Colonic mucosa (tissue), 4 donors: Measurements from ENCODE around the gene NDEL1. TPM values are rescaled to one million over a fixed set of nuclear protein-coding genes. Genes with fewer than 3 reads are reported as not detected.
"Not testable (repeated sequence)": the region's sequence is repeated elsewhere in the genome, so short reads cannot be mapped to it uniquely, and the experiment has no call there.

ENCODE experiments used
- DNase-seq: peaks from one replicate; pipeline ENCODE4 v3.0.0-alpha.2; 2020
- H3K27ac ChIP-seq: fragments of 200-600 bp; one replicate; pipeline ENCODE4 v1.8.0; 2021
- H3K27me3 ChIP-seq: fragments of 200-600 bp; one replicate; pipeline ENCODE4 v1.8.0; 2021
- H3K36me3 ChIP-seq: fragments of 200-600 bp; one replicate; pipeline ENCODE4 v1.8.0; 2021
- H3K4me1 ChIP-seq: fragments of 200-600 bp; one replicate; pipeline ENCODE4 v1.8.0; 2021; ENCODE audit warnings: mild to moderate bottlenecking
- H3K4me3 ChIP-seq: fragments of 200-600 bp; one replicate; pipeline ENCODE4 v1.8.0; 2021
- H3K9ac ChIP-seq, 2 donors: one replicate each; pipeline ENCODE4 v1.7.0; 2013; ENCODE audit warnings: control low read depth in 2 of 2, low read depth in 2 of 2, low read length in 2 of 2
- H3K9me3 ChIP-seq: fragments of 200-600 bp; one replicate; pipeline ENCODE4 v1.8.0; 2021
- intact Hi-C: fragments of 100-400 bp; cut with DNase I; formaldehyde crosslinking; loops from one replicate; pipeline ENCODE4 v1.14.1; 2022
- total RNA-seq, 2 donors: library from RNA; stranded (reverse); fragmentation: NEBNext Ultra II Directional in 1 of 2; extraction: Animal tissue kit (Norgen Biotek cat#: 25700) in 1 of 2; gene quantifications; one replicate each; pipeline ENCODE4 v1.2.1, GENCODE V29; 2021
- TF ChIP-seq, protein P1 (sequence below): fragments of 200-600 bp; IDR thresholded peaks from one replicate; pipeline ENCODE4 v1.8.0; 2022; ENCODE audit warnings: antibody characterized with exemption, mild to moderate bottlenecking
- donor health status: healthy.
- donor health status: DM: no; HTN: no; CAD: no.
- donor health status: DM: no; HTN: no; CAD: no.

Gene NDEL1
- total RNA-seq, 2 donors from 2014 or later: 47.1 TPM

- Histone ChIP-seq H3K4me1 (no peaks in the 10 kb centered on the region), H3K4me3 (no peak overlapping the region), H3K9me3 (no peaks in the 10 kb centered on the region), H3K27me3 (no peaks in the 10 kb centered on the region), H3K9ac (no peak overlapping the region), H3K36me3 (no peaks in the 10 kb centered on the region), H3K27ac (no peak overlapping the region)
- intact Hi-C loops: no loop called here
- TF ChIP-seq, protein P1, sequence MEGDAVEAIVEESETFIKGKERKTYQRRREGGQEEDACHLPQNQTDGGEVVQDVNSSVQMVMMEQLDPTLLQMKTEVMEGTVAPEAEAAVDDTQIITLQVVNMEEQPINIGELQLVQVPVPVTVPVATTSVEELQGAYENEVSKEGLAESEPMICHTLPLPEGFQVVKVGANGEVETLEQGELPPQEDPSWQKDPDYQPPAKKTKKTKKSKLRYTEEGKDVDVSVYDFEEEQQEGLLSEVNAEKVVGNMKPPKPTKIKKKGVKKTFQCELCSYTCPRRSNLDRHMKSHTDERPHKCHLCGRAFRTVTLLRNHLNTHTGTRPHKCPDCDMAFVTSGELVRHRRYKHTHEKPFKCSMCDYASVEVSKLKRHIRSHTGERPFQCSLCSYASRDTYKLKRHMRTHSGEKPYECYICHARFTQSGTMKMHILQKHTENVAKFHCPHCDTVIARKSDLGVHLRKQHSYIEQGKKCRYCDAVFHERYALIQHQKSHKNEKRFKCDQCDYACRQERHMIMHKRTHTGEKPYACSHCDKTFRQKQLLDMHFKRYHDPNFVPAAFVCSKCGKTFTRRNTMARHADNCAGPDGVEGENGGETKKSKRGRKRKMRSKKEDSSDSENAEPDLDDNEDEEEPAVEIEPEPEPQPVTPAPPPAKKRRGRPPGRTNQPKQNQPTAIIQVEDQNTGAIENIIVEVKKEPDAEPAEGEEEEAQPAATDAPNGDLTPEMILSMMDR: no peak
- DNase-seq: no peak
Measured at GRCh38 chr17:8392674-8393469, 42.8 kb upstream of the NDEL1 start.

GRCh38 chr17:8393470-8394231 lies 42.0 kb upstream of the NDEL1 start:
- Histone ChIP-seq H3K4me3 (no peak overlapping the region), H3K36me3 (no peaks in the 10 kb centered on the region), H3K9ac (no peak overlapping the region), H3K9me3 (no peaks in the 10 kb centered on the region), H3K4me1 (no peaks in the 10 kb centered on the region), H3K27me3 (no peaks in the 10 kb centered on the region), H3K27ac (no peak overlapping the region)
- intact Hi-C loops: no loop called here
- TF ChIP-seq, protein P1: no peak
- DNase-seq: peak; percentile 41

DNA sequence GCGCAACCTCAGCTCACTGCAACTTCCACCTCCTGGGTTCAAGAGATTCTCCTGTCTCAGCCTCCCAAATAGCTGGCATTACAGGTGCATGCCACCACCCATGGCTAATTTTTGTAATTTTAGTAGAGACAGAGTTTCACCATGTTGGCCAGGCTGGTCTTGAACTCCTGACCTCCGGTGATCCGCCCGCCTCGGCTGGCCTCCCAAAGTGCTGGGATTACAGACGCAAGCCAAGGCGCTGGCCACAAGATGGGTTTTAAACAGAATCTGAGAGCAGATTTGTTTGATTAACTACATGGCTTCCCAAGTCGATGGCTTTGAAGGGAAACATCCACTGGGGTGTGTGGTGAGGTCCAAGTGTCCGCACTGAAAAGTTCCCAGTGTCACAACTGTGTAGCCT lies 41.2 kb upstream of the NDEL1 start:
- H3K9me3 ChIP-seq, H3K4me1 ChIP-seq, H3K4me3 ChIP-seq, intact Hi-C loops, H3K27ac ChIP-seq, DNase-seq, H3K36me3 ChIP-seq, H3K9ac ChIP-seq, H3K27me3 ChIP-seq: not testable (repeated sequence)

GRCh38 chr17:8397636-8398035 lies 38.0 kb upstream of the NDEL1 start, which contains the start of gene RNF222:
Gene RNF222, minus strand, starts transcription at chr17:8397827. Its CDS starts 4,366 bp downstream, at chr17:8393461.
- no peak within 1 kb of the TSS for H3K27ac ChIP-seq
- no peaks in the 10 kb centered on the region for H3K36me3 ChIP-seq
- DNase-seq: no peak
- intact Hi-C loops: no loop called here
- H3K4me1 ChIP-seq: no peaks in the 10 kb centered on the region
- TF ChIP-seq, protein P1: no peak
- H3K27me3 ChIP-seq: no peaks in the 10 kb centered on the region
- H3K4me3 ChIP-seq: no peak within 1 kb of the TSS
- H3K9ac ChIP-seq: no peak within 1 kb of the TSS
- H3K9me3 ChIP-seq: no peaks in the 10 kb centered on the region

GRCh38 chr17:8398980-8399379 lies 36.7 kb upstream of the NDEL1 start:
- H3K4me3 ChIP-seq: no peak overlapping the region
- H3K9ac ChIP-seq: no peak overlapping the region
- no peaks in the 10 kb centered on the region for H3K36me3 ChIP-seq
- TF ChIP-seq, protein P1: no peak
- no peak for DNase-seq
- no peaks in the 10 kb centered on the region for H3K9me3 ChIP-seq
- intact Hi-C loops: no loop called here
- H3K4me1 ChIP-seq: no peaks in the 10 kb centered on the region
- no peak overlapping the region for H3K27ac ChIP-seq
- H3K27me3 ChIP-seq: no peaks in the 10 kb centered on the region

DNA sequence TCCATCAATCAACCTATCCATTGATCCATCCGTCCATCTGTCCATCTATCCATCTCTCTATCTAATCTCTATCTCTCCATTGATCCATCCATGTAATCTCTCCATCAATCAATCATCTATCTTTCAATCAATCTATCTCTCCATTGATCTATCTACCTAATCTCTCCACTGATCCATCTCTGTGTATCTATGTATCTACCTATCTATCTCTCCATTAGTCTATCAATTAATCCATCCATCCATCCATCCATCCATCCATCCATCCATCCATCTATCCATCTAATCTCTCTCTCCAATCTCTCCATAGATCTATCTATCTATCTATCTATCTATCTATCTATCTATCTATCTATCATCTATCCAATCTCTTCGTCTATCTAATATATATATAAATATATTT lies 34.6 kb upstream of the NDEL1 start:
- H3K9ac ChIP-seq: no peak overlapping the region
- intact Hi-C loops: no loop called here
- H3K9me3 ChIP-seq: no peaks in the 10 kb centered on the region
- no peaks in the 10 kb centered on the region for H3K27me3 ChIP-seq
- no peaks in the 10 kb centered on the region for H3K36me3 ChIP-seq
- H3K4me3 ChIP-seq: no peak overlapping the region
- TF ChIP-seq, protein P1: no peak
- H3K27ac ChIP-seq: no peak overlapping the region
- no peaks in the 10 kb centered on the region for H3K4me1 ChIP-seq
- DNase-seq: no peak
